CD4-positive, CD25-positive, alpha-beta regulatory T cell (primary cell): ENCODE measurements around the gene GTF2H1. TPM values are rescaled to one million over a fixed set of nuclear protein-coding genes. Genes with fewer than 3 reads are reported as not detected.

Experiments
- ATAC-seq, 2 donors: fragments of 150-1000 bp; cut with Tn5 transposase; one replicate each; pipeline ENCODE4 v1.10.0; 2021; ENCODE audit warnings: low read depth in 2 of 2, moderate number of reproducible peaks in 2 of 2, moderate library complexity in 1 of 2
- DNase-seq, 3 donors: peaks; one replicate each; pipeline versions ENCODE4 v3.0.0 to v3.0.0-alpha.2; 2012 to 2022; ENCODE audit warnings: mixed read lengths in 1 of 3
- H3K27ac ChIP-seq: one replicate; pipeline ENCODE4 v1.7.0; 2013; ENCODE audit warnings: mild to moderate bottlenecking, low read length; ENCODE audit not compliant: insufficient read depth, poor library complexity, severe bottlenecking
- H3K27me3 ChIP-seq: one replicate; pipeline ENCODE4 v1.7.0; 2013; ENCODE audit warnings: low read length; ENCODE audit not compliant: control insufficient read depth, insufficient read depth
- H3K36me3 ChIP-seq: one replicate; pipeline ENCODE4 v1.7.0; 2013; ENCODE audit warnings: mild to moderate bottlenecking, low read length, moderate library complexity; ENCODE audit not compliant: control insufficient read depth, insufficient read depth
- H3K4me1 ChIP-seq: 2 replicates; pipeline ENCODE4 v1.7.0; 2013; ENCODE audit warnings: mild to moderate bottlenecking, low read length; ENCODE audit not compliant: insufficient read depth, control insufficient read depth, poor library complexity, severe bottlenecking
- H3K4me3 ChIP-seq: one replicate; pipeline ENCODE4 v1.7.0; 2013; ENCODE audit warnings: low read depth, mild to moderate bottlenecking, low read length, moderate library complexity
- H3K9me3 ChIP-seq, 2 experiments: 1 replicate in 1 of 2; 2 replicates in 1 of 2; pipeline ENCODE4 v1.7.0; 2013; ENCODE audit warnings: low read length in 2 of 2, mild to moderate bottlenecking in 1 of 2, moderate library complexity in 1 of 2; ENCODE audit not compliant: control insufficient read depth in 2 of 2
- H3K27ac Mint-ChIP-seq, 3 donors: one replicate each; pipeline ENCODE4 v1.8.0; 2020 to 2022; ENCODE audit warnings: mild to moderate bottlenecking in 3 of 3, mixed read lengths in 3 of 3, moderate library complexity in 2 of 3
- H3K27me3 Mint-ChIP-seq: one replicate; pipeline ENCODE4 v1.8.0; 2022; ENCODE audit warnings: mild to moderate bottlenecking, mixed read lengths
- H3K36me3 Mint-ChIP-seq: one replicate; pipeline ENCODE4 v1.8.0; 2020; ENCODE audit warnings: mixed read lengths
- H3K4me1 Mint-ChIP-seq, 4 donors: one replicate each; pipeline ENCODE4 v1.8.0; 2020 to 2022; ENCODE audit warnings: mixed read lengths in 4 of 4, mild to moderate bottlenecking in 1 of 4
- H3K4me3 Mint-ChIP-seq, 4 donors: one replicate each; pipeline ENCODE4 v1.8.0; 2020 to 2022; ENCODE audit warnings: mild to moderate bottlenecking in 4 of 4, mixed read lengths in 4 of 4, moderate library complexity in 3 of 4
- H3K9me3 Mint-ChIP-seq, 7 donors: one replicate each; pipeline ENCODE4 v1.8.0; 2020 to 2022; ENCODE audit warnings: mixed read lengths in 7 of 7, mild to moderate bottlenecking in 3 of 7, moderate library complexity in 2 of 7
- polyA plus RNA-seq, 4 donors: library from polyadenylated mRNA; unstranded; fragments of 300-500 nt; fragmentation: Illumina TruSeq; gene quantifications; one replicate each; pipeline ENCODE4 v1.2.3, GENCODE V29; 2021
- total RNA-seq: library from RNA; stranded (reverse); gene quantifications from one replicate; pipeline ENCODE4 v1.2.3, GENCODE V29; 2022

Gene GTF2H1
- total RNA-seq = 25.8 TPM
- polyA plus RNA-seq = 10 to 100 TPM; 29.2 to 32.0 (median 30.3) TPM

DNA sequence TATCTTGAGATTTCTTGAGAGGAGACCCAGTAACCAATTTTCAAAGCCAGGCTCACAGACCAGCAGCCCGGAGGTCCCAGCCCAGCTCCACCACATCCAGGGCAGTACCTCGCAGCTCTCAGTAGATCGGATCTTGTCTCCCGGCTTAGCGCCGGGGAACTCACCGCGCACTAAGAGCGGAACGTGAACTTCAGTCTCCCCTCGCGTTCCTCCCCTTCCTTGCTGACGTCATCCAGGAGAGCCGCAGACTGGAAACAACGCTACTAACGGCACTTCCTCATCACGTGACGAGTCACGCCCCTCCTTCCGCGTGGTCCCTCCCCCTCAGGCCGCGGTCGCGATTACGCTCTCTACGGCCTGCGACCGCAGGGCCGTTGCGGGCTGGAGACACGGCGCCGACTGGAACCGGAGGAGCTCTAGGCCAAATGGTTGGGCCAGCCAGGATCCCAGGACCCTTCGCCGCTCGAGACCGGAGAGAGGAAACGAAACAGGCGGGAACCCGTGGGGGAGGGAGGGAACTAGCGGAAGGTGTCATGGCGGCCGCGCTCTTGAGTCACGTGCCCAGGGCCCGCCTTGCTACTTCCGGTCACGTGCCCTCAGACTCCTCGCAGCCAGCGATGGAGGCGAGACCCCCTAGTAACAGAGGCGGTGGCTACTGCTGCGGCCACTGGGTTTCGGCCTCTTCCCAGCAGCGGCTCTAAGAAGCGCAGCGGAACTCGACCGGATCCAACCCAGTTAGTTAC, at the start of gene GTF2H1, which contains the start of gene HPS5:
GTF2H1 (plus strand) TSS at position 599 of the 743 bp plus-strand sequence. CDS start 10,508 bp downstream, outside the sequence.
HPS5 (minus strand) TSS at position 172 of the 743 bp plus-strand sequence. CDS start 4,282 bp downstream, outside the sequence.
- no peaks in the 10 kb centered on the region for H3K9me3 ChIP-seq
- ATAC-seq (peak; percentile 84 to 87), DNase-seq (peak; percentile 96 to 99 (median 98))
- peaks cover 56 to 81% (median 69%) of the 10 kb centered on the region in 4 donors for H3K4me1 Mint-ChIP-seq
- peak within 1 kb of the TSS; percentile 100 for H3K27ac Mint-ChIP-seq
- peak within 1 kb of the TSS; percentile 98 for H3K27ac ChIP-seq
- peaks cover 15% of the 10 kb centered on the region for H3K36me3 Mint-ChIP-seq
- H3K4me1 ChIP-seq = peaks cover 43% of the 10 kb centered on the region
- H3K9me3 Mint-ChIP-seq = no peaks in the 10 kb centered on the region
- H3K27me3 ChIP-seq = no peaks in the 10 kb centered on the region
- H3K36me3 ChIP-seq = peaks cover 8% of the 10 kb centered on the region
- H3K4me3 Mint-ChIP-seq = peak within 1 kb of the TSS; percentile 98 to 100 (median 98)
- peak within 1 kb of the TSS; percentile 96 for H3K4me3 ChIP-seq
- no peaks in the 10 kb centered on the region for H3K27me3 Mint-ChIP-seq

DNA sequence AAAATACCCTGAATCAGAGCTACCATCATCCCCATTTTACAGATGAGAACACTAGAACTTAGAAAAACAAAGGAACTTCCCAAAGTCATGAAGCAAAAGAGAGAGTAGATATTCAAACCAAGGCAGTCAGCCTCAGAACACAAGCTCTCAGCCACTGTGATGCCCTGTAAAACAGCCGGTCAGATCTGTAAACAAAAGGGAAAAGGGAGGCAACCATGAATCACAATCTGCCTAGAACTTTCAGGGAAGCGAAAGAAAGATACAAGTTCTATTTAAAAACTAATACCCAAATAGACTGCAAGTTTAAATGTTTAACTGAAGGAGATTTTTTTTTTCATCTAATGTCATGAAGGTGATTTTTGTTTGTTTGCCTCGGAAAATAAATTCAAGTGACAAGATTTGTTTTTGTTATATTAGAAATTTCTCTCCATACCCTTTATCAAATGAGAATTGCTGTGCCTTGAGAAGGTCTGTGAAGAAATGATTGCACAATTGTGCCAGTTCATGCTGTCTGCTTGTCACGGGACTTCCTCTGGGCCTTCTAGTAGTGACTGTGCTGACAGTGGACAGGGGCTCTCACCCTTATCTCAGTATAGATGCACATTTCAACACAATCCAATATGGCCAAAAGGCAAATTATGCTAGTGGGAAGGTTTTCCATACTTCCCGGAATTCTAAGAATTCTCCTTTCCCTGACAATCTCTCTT, 44.6 kb upstream of the GTF2H1 start:
- Histone ChIP-seq H3K9me3 (no peaks in the 10 kb centered on the region), H3K27me3 (no peaks in the 10 kb centered on the region), H3K4me3 (no peak overlapping the region), H3K4me1 (peaks cover 11% of the 10 kb centered on the region), H3K27ac (no peak overlapping the region), H3K36me3 (no peaks in the 10 kb centered on the region)
- no peaks in the 10 kb centered on the region for H3K27me3 Mint-ChIP-seq
- H3K36me3 Mint-ChIP-seq = peaks cover 41% of the 10 kb centered on the region
- ATAC-seq = no peak
- H3K27ac Mint-ChIP-seq = no peak overlapping the region
- H3K9me3 Mint-ChIP-seq = no peaks in the 10 kb centered on the region
- no peak for DNase-seq
- no peak overlapping the region for H3K4me3 Mint-ChIP-seq
- peaks cover 10 to 28% (median 21%) of the 10 kb centered on the region in 4 donors for H3K4me1 Mint-ChIP-seq

DNA sequence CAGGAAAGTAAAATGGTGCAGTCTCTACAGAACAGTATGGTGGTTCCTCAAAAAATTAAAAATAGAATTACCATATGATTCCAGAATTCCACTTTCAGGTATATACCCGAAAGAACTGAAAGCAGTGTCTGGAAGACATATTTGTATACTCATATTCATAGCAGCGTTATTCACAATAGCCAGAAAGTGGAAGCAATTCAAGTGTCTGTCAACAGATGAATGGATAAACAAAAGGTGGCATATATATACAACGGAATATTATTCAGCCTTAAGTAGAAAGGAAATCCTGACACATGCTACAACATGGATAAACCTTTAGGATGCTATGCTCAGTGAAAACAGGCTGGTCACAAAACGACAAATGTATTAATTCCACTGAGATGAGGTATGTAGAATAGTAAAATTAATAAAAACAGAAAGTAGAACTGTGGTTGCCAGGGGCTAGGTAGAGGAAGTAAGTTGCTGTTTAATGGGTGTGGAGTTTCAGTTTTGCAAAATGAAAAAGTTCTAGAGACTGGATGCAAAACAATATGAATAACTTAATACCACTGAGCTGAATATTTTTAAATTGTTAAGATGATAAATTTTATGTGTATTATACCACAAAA, 41.8 kb upstream of the GTF2H1 start:
- H3K9me3 ChIP-seq = no peaks in the 10 kb centered on the region
- Mint-ChIP-seq H3K36me3 (peaks cover 52% of the 10 kb centered on the region), H3K27ac (peak overlapping the region; percentile 57 to 83 (median 76)), H3K9me3 (no peaks in the 10 kb centered on the region), H3K4me1 (peaks cover 9 to 29% (median 21%) of the 10 kb centered on the region in 4 donors), H3K27me3 (no peaks in the 10 kb centered on the region), H3K4me3 (peak overlapping the region; percentile 65 to 90 (median 74))
- peak overlapping the region; percentile 73 for H3K4me3 ChIP-seq
- ATAC-seq (peak; percentile 65 to 75), DNase-seq (peak in 2 of 3 donors; percentile 29 to 76)
- no peaks in the 10 kb centered on the region for H3K27me3 ChIP-seq
- H3K4me1 ChIP-seq = peaks cover 11% of the 10 kb centered on the region
- peaks cover 14% of the 10 kb centered on the region for H3K36me3 ChIP-seq
- peak overlapping the region; percentile 69 for H3K27ac ChIP-seq

DNA sequence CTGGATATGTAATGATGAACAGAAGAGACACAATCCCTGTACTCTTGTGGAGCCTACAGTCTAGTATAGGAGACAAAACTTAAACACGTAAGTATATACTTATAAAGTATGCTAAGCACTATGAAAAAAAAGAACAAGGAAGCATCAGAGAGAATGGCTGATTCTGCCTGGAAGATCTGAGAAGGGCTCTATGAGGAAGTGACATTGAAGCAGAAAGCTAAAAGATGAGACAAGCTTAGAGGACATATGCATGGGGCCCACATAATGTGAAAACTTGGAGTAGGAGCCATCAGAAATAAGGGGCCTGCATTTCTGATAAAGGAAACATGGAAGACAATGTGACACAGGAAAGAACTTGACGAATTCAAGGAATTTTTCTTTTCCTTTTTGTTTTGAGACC, 39.7 kb upstream of the GTF2H1 start:
- Histone ChIP-seq H3K9me3 (no peaks in the 10 kb centered on the region), H3K27ac (no peak overlapping the region), H3K4me3 (no peak overlapping the region), H3K4me1 (peaks cover 11% of the 10 kb centered on the region), H3K27me3 (no peaks in the 10 kb centered on the region), H3K36me3 (peaks cover 32% of the 10 kb centered on the region)
- Mint-ChIP-seq H3K27ac (peak overlapping the region in 2 of 3 donors; percentile 29 to 76), H3K27me3 (no peaks in the 10 kb centered on the region), H3K9me3 (no peaks in the 10 kb centered on the region), H3K4me3 (no peak overlapping the region), H3K36me3 (peaks cover 57% of the 10 kb centered on the region), H3K4me1 (peaks cover 9 to 25% (median 20%) of the 10 kb centered on the region in 4 donors)
- ATAC-seq (no peak), DNase-seq (no peak)

DNA sequence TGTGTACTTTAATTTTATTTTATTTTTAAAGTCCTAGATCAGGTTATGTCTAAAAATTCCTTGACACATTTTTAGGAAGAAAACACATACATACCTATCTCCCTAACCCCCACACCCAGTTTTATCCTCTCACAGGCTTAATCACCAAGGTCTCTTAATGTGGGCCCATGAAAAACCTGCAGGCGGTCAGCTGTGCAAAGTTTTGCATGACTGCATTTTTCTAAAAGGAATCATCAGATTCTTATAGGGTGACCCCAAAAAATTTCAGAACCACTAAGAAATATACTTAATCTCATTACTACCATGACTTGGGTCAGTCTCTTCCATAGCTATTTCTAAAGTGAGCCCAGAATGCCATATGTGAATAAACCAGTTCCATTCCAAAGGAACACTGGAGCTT, 36.5 kb upstream of the GTF2H1 start:
- H3K9me3 Mint-ChIP-seq = no peaks in the 10 kb centered on the region
- H3K27me3 Mint-ChIP-seq = no peaks in the 10 kb centered on the region
- peaks cover 2% of the 10 kb centered on the region for H3K4me1 ChIP-seq
- DNase-seq = no peak
- H3K27ac Mint-ChIP-seq = no peak overlapping the region
- ATAC-seq = no peak
- H3K4me3 Mint-ChIP-seq = no peak overlapping the region
- no peaks in the 10 kb centered on the region for H3K27me3 ChIP-seq
- H3K27ac ChIP-seq = no peak overlapping the region
- H3K4me1 Mint-ChIP-seq = peaks cover 0 to 10% (median 6%) of the 10 kb centered on the region in 4 donors
- H3K4me3 ChIP-seq = no peak overlapping the region
- no peaks in the 10 kb centered on the region for H3K9me3 ChIP-seq
- H3K36me3 Mint-ChIP-seq = peaks cover 56% of the 10 kb centered on the region
- H3K36me3 ChIP-seq = peaks cover 57% of the 10 kb centered on the region

DNA sequence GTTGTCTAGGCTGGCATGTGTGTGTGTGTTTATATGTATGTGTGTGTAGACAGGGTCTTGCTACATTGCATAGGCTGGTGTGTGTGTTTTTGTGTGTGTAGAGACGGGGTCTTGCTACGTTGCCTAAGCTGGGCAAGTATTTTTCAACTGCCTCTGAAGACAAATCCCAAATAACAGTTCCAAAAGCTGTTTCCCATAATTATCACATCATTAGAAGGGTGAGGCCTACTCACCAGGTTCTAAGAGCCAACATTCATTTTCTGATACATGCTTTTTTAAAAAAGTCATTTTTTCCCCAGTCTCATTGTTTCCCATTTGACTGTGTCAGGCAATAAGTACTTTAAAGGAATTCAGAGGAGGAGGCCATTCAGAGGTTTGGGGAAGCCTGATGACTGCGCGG, 33.5 kb upstream of the GTF2H1 start:
- DNase-seq = no peak
- Histone ChIP-seq H3K4me3 (no peak overlapping the region), H3K27me3 (no peaks in the 10 kb centered on the region), H3K4me1 (no peaks in the 10 kb centered on the region), H3K27ac (no peak overlapping the region), H3K36me3 (peaks cover 78% of the 10 kb centered on the region), H3K9me3 (no peaks in the 10 kb centered on the region)
- H3K27ac Mint-ChIP-seq = peak overlapping the region in 1 of 3 donors; percentile 10
- no peaks in the 10 kb centered on the region for H3K9me3 Mint-ChIP-seq
- peaks cover 59% of the 10 kb centered on the region for H3K36me3 Mint-ChIP-seq
- no peak for ATAC-seq
- no peaks in the 10 kb centered on the region for H3K27me3 Mint-ChIP-seq
- peaks cover 0 to 4% (median 0%) of the 10 kb centered on the region in 4 donors for H3K4me1 Mint-ChIP-seq
- H3K4me3 Mint-ChIP-seq = no peak overlapping the region

DNA sequence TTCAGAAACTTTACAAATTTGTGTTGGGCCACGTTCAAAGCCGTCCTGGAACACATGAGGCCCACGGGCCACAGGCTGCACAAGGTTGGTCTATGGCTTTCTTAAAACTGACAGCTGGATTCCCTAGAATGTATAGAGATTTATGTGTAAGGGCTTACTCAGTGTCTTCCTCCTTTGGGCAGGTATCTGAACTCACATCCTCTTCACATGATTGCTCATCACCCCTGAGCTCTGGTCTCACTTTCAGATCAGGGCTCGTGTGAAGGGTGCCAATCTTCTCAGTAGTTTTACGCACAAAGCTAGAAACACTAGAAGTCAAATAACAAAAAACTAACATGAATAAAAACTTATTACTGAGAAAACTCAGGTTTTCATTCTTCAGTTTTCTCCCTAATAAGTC, 27.5 kb upstream of the GTF2H1 start:
- H3K36me3 ChIP-seq = peaks cover 82% of the 10 kb centered on the region
- H3K27me3 ChIP-seq = no peaks in the 10 kb centered on the region
- no peaks in the 10 kb centered on the region for H3K27me3 Mint-ChIP-seq
- H3K9me3 ChIP-seq = no peaks in the 10 kb centered on the region
- DNase-seq (peak in 1 of 3 donors; percentile 59), ATAC-seq (no peak)
- H3K4me1 Mint-ChIP-seq = peaks cover 0 to 4% (median 2%) of the 10 kb centered on the region in 4 donors
- no peak overlapping the region for H3K27ac Mint-ChIP-seq
- no peaks in the 10 kb centered on the region for H3K9me3 Mint-ChIP-seq
- H3K4me1 ChIP-seq = no peaks in the 10 kb centered on the region
- no peak overlapping the region for H3K4me3 Mint-ChIP-seq
- no peak overlapping the region for H3K27ac ChIP-seq
- no peak overlapping the region for H3K4me3 ChIP-seq
- peaks cover 72% of the 10 kb centered on the region for H3K36me3 Mint-ChIP-seq
